ENCODE data around the gene MADD.

DNA sequence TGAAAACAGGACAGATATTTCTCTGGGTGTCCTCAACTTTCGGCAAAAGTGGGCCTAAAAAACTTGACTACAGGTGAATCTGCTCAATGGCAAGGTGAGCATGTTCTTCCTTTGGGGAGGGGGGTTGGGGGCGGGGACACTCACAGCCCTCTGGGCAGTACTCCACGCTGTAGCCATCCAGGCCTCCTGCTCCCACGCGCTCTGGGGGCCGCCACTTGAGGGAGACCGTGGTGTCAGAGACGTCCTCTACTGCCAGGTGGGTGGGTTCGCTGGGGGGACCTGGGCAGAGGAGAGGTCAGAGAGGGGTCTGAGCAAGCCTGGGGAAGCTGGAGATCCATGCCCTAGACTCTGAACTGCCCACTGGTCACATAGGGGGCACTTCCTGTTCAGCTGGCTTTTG lies 65.8 kb downstream of the MADD start:
- TF ChIP-seq POLR2AphosphoS5 (IDR thresholded peaks at IDR 0.05; ENCODE audit: low read depth, low read length) (no peak), POLR2A (IDR thresholded peaks at IDR 0.05; ENCODE audit: low read depth, low read length) (no peak), TAF1 (IDR thresholded peaks at IDR 0.05; ENCODE audit: borderline replicate concordance, low read depth, low read length) (no peak)
